Measurements from ENCODE around the gene ACSM2A. TPM values are rescaled to one million over a fixed set of nuclear protein-coding genes. Genes with fewer than 3 reads are reported as not detected.
"Not testable (repeated sequence)": the region's sequence is repeated elsewhere in the genome, so short reads cannot be mapped to it uniquely, and the experiment has no call there.

The ACSM2A gene
- total RNA-seq, 1 experiment from 2014 or later, result not detected

GRCh38 chr16:20441191-20441590 is 10.1 kb upstream of the ACSM2A start:
- H3K27me3 Mint-ChIP-seq (ENCODE audit: insufficient read depth, unreplicated experiment), result no peaks in the 10 kb centered on the region
- Histone ChIP-seq H3K27me3 (replicated peaks; ENCODE audit: control insufficient read depth, insufficient read depth, low read length) (no peaks in the 10 kb centered on the region), H3K9me3 (no peaks in the 10 kb centered on the region), H3K4me1 (no peaks in the 10 kb centered on the region), H3K4me3 (ENCODE audit: low read depth, low read length) (no peak overlapping the region), H3K36me3 (ENCODE audit: control insufficient read depth, insufficient read depth, low read length) (no peaks in the 10 kb centered on the region)
- H3K4me1 Mint-ChIP-seq (ENCODE audit: low read depth, unreplicated experiment), result no peaks in the 10 kb centered on the region
- H3K36me3 Mint-ChIP-seq (ENCODE audit: insufficient read depth, unreplicated experiment), result no peaks in the 10 kb centered on the region
- no peak overlapping the region for H3K4me3 Mint-ChIP-seq (ENCODE audit: unreplicated experiment)
- BruUV-seq (replicated peaks), result no TSS peak
- intact Hi-C loops (cut with micrococcal nuclease; ENCODE audit: unreplicated experiment), result no loop called here
- TF ChIP-seq CTCF (IDR thresholded peaks at IDR 0.05; ENCODE audit: insufficient read depth in 1 of 2, low read depth in 1 of 2, low read length in 1 of 2, severe bottlenecking in 1 of 2, unreplicated experiment in 1 of 2), result no peak
- DNase-seq, result no peak
- ChIA-PET POLR2A (no interaction called here), CTCF (no interaction called here)
- H3K27ac Mint-ChIP-seq (ENCODE audit: unreplicated experiment), result no peak overlapping the region
- no peaks in the 10 kb centered on the region for H3K9me3 Mint-ChIP-seq (ENCODE audit: unreplicated experiment)

- H3K4me3 Mint-ChIP-seq (ENCODE audit: unreplicated experiment); H3K36me3 ChIP-seq (ENCODE audit: control insufficient read depth, insufficient read depth, low read length); H3K4me1 ChIP-seq; H3K9me3 Mint-ChIP-seq (ENCODE audit: unreplicated experiment); DNase-seq; intact Hi-C loops (cut with micrococcal nuclease; ENCODE audit: unreplicated experiment); CTCF ChIA-PET; H3K36me3 Mint-ChIP-seq (ENCODE audit: insufficient read depth, unreplicated experiment); H3K27me3 Mint-ChIP-seq (ENCODE audit: insufficient read depth, unreplicated experiment); H3K4me1 Mint-ChIP-seq (ENCODE audit: low read depth, unreplicated experiment); POLR2A ChIA-PET; H3K27me3 ChIP-seq (replicated peaks; ENCODE audit: control insufficient read depth, insufficient read depth, low read length); BruUV-seq (replicated peaks); H3K4me3 ChIP-seq (ENCODE audit: low read depth, low read length); H3K27ac Mint-ChIP-seq (ENCODE audit: unreplicated experiment); H3K9me3 ChIP-seq: not testable (repeated sequence)
Measured at GRCh38 chr16:20441859-20442258, 9.5 kb upstream of the ACSM2A start.

GRCh38 chr16:20446652-20447393 is 4.5 kb upstream of the ACSM2A start:
- H3K4me1 Mint-ChIP-seq (ENCODE audit: low read depth, unreplicated experiment); H3K27me3 Mint-ChIP-seq (ENCODE audit: insufficient read depth, unreplicated experiment); POLR2A ChIA-PET; H3K4me1 ChIP-seq; H3K9me3 Mint-ChIP-seq (ENCODE audit: unreplicated experiment); H3K4me3 ChIP-seq (ENCODE audit: low read depth, low read length); H3K36me3 Mint-ChIP-seq (ENCODE audit: insufficient read depth, unreplicated experiment); BruUV-seq (replicated peaks); H3K36me3 ChIP-seq (ENCODE audit: control insufficient read depth, insufficient read depth, low read length); H3K4me3 Mint-ChIP-seq (ENCODE audit: unreplicated experiment); intact Hi-C loops (cut with micrococcal nuclease; ENCODE audit: unreplicated experiment); CTCF ChIA-PET; DNase-seq; H3K27ac Mint-ChIP-seq (ENCODE audit: unreplicated experiment); H3K9me3 ChIP-seq; H3K27me3 ChIP-seq (replicated peaks; ENCODE audit: control insufficient read depth, insufficient read depth, low read length): not testable (repeated sequence)

GRCh38 chr16:20453633-20454032 is 2.3 kb downstream of the ACSM2A start:
- H3K27me3 Mint-ChIP-seq (ENCODE audit: insufficient read depth, unreplicated experiment); H3K36me3 ChIP-seq (ENCODE audit: control insufficient read depth, insufficient read depth, low read length); DNase-seq; H3K9me3 ChIP-seq; H3K27ac Mint-ChIP-seq (ENCODE audit: unreplicated experiment); H3K4me3 ChIP-seq (ENCODE audit: low read depth, low read length); H3K27me3 ChIP-seq (replicated peaks; ENCODE audit: control insufficient read depth, insufficient read depth, low read length); H3K4me1 ChIP-seq; CTCF ChIA-PET; BruUV-seq (replicated peaks); H3K4me1 Mint-ChIP-seq (ENCODE audit: low read depth, unreplicated experiment); POLR2A ChIA-PET; intact Hi-C loops (cut with micrococcal nuclease; ENCODE audit: unreplicated experiment); H3K36me3 Mint-ChIP-seq (ENCODE audit: insufficient read depth, unreplicated experiment); H3K9me3 Mint-ChIP-seq (ENCODE audit: unreplicated experiment); H3K4me3 Mint-ChIP-seq (ENCODE audit: unreplicated experiment): not testable (repeated sequence)

- H3K9me3 Mint-ChIP-seq (ENCODE audit: unreplicated experiment); POLR2A ChIA-PET; BruUV-seq (replicated peaks); H3K36me3 ChIP-seq (ENCODE audit: control insufficient read depth, insufficient read depth, low read length); H3K36me3 Mint-ChIP-seq (ENCODE audit: insufficient read depth, unreplicated experiment); H3K27ac Mint-ChIP-seq (ENCODE audit: unreplicated experiment); H3K4me1 Mint-ChIP-seq (ENCODE audit: low read depth, unreplicated experiment); H3K4me3 Mint-ChIP-seq (ENCODE audit: unreplicated experiment); H3K9me3 ChIP-seq; H3K27me3 ChIP-seq (replicated peaks; ENCODE audit: control insufficient read depth, insufficient read depth, low read length); H3K4me1 ChIP-seq; CTCF ChIA-PET; DNase-seq; intact Hi-C loops (cut with micrococcal nuclease; ENCODE audit: unreplicated experiment); H3K27me3 Mint-ChIP-seq (ENCODE audit: insufficient read depth, unreplicated experiment); H3K4me3 ChIP-seq (ENCODE audit: low read depth, low read length): not testable (repeated sequence)
Measured at GRCh38 chr16:20459227-20459626, 7.9 kb downstream of the ACSM2A start.

GRCh38 chr16:20460313-20460712 is 9.0 kb downstream of the ACSM2A start:
- H3K27me3 Mint-ChIP-seq (ENCODE audit: insufficient read depth, unreplicated experiment); intact Hi-C loops (cut with micrococcal nuclease; ENCODE audit: unreplicated experiment): not testable (repeated sequence)

More at GRCh38 chr16:20460313-20460712, 9.0 kb downstream of the ACSM2A start:
- CTCF ChIA-PET; H3K36me3 ChIP-seq (ENCODE audit: control insufficient read depth, insufficient read depth, low read length); BruUV-seq (replicated peaks); POLR2A ChIA-PET; H3K9me3 Mint-ChIP-seq (ENCODE audit: unreplicated experiment); H3K27me3 ChIP-seq (replicated peaks; ENCODE audit: control insufficient read depth, insufficient read depth, low read length); H3K4me3 ChIP-seq (ENCODE audit: low read depth, low read length); H3K36me3 Mint-ChIP-seq (ENCODE audit: insufficient read depth, unreplicated experiment); H3K27ac Mint-ChIP-seq (ENCODE audit: unreplicated experiment); H3K4me1 ChIP-seq; H3K4me3 Mint-ChIP-seq (ENCODE audit: unreplicated experiment); H3K4me1 Mint-ChIP-seq (ENCODE audit: low read depth, unreplicated experiment); H3K9me3 ChIP-seq; DNase-seq: not testable (repeated sequence)

Measured in Caco-2 (cell line).